H9 (cell line): ENCODE measurements around the gene LEPR. TPM values are rescaled to one million over a fixed set of nuclear protein-coding genes. Genes with fewer than 3 reads are reported as not detected.

ENCODE experiments used
- DNase-seq: peaks from one replicate; pipeline ENCODE4 v3.0.0-alpha.2; 2017
- H2AFZ ChIP-seq: one replicate; pipeline ENCODE4 v1.6.1; 2013; ENCODE audit warnings: mild to moderate bottlenecking, low read length, control low read depth, moderate library complexity
- H2AK5ac ChIP-seq: 2 replicates; pipeline ENCODE4 v1.6.1; 2013; ENCODE audit warnings: low read length, control low read depth, mixed read lengths; ENCODE audit not compliant: insufficient read length
- H2BK120ac ChIP-seq: one replicate; pipeline ENCODE4 v1.6.1; 2013; ENCODE audit warnings: low read depth, mild to moderate bottlenecking, low read length, control low read depth, inconsistent platforms; ENCODE audit not compliant: poor library complexity, severe bottlenecking
- H2BK12ac ChIP-seq: 2 replicates; pipeline ENCODE4 v1.6.1; 2013; ENCODE audit warnings: low read length, control low read depth, mixed read lengths, low read depth; ENCODE audit not compliant: insufficient read length
- H2BK15ac ChIP-seq: 2 replicates; pipeline ENCODE4 v1.6.1; 2013; ENCODE audit warnings: low read depth, low read length, control low read depth
- H2BK20ac ChIP-seq: one replicate; pipeline ENCODE4 v1.6.1; 2013; ENCODE audit warnings: low read depth, mild to moderate bottlenecking, low read length, control low read depth, inconsistent platforms; ENCODE audit not compliant: poor library complexity, severe bottlenecking
- H2BK5ac ChIP-seq: 2 replicates; pipeline ENCODE4 v1.6.1; 2013; ENCODE audit warnings: low read length, control low read depth, mixed read lengths; ENCODE audit not compliant: insufficient read length
- H3K14ac ChIP-seq: 2 replicates; pipeline ENCODE4 v1.6.1; 2013; ENCODE audit warnings: low read length, control low read depth; ENCODE audit not compliant: insufficient read depth
- H3K18ac ChIP-seq: 2 replicates; pipeline ENCODE4 v1.6.1; 2013; ENCODE audit warnings: low read depth, mild to moderate bottlenecking, mixed read lengths, low read length, control low read depth; ENCODE audit not compliant: insufficient read length
- H3K23ac ChIP-seq: 2 replicates; pipeline ENCODE4 v1.6.1; 2013; ENCODE audit warnings: low read length, control low read depth, mixed read lengths, low read depth; ENCODE audit not compliant: insufficient read length
- H3K23me2 ChIP-seq: 2 replicates; pipeline ENCODE4 v1.6.1; 2013; ENCODE audit warnings: low read depth, mild to moderate bottlenecking, mixed read lengths, low read length, control low read depth; ENCODE audit not compliant: insufficient read length, poor library complexity, severe bottlenecking
- H3K27ac ChIP-seq: 2 replicates; pipeline ENCODE4 v1.5.1; 2013; ENCODE audit warnings: low read length, control low read depth, mixed read lengths, low read depth; ENCODE audit not compliant: insufficient read length
- H3K27me3 ChIP-seq: 2 replicates; pipeline ENCODE4 v1.6.1; 2013; ENCODE audit warnings: low read length, control low read depth, inconsistent platforms; ENCODE audit not compliant: insufficient read depth
- H3K4ac ChIP-seq: 2 replicates; pipeline ENCODE4 v1.6.1; 2013; ENCODE audit warnings: low read depth, mild to moderate bottlenecking, control low read depth, inconsistent platforms, low read length, moderate library complexity
- H3K4me1 ChIP-seq: 2 replicates; pipeline ENCODE4 v1.6.1; 2013; ENCODE audit warnings: low read length, control low read depth, inconsistent platforms; ENCODE audit not compliant: insufficient read depth
- H3K4me2 ChIP-seq: 2 replicates; pipeline ENCODE4 v1.6.1; 2013; ENCODE audit warnings: low read length, control low read depth, mixed read lengths; ENCODE audit not compliant: insufficient read length, insufficient read depth
- H3K56ac ChIP-seq: 2 replicates; pipeline ENCODE4 v1.6.1; 2013; ENCODE audit warnings: low read depth, mild to moderate bottlenecking, mixed read lengths, low read length, control low read depth; ENCODE audit not compliant: insufficient read length
- H3K79me1 ChIP-seq: 2 replicates; pipeline ENCODE4 v1.6.1; 2013; ENCODE audit warnings: low read depth, mild to moderate bottlenecking, moderate library complexity, low read length, control low read depth, inconsistent platforms; ENCODE audit not compliant: insufficient read depth, poor library complexity, severe bottlenecking
- H3K79me2 ChIP-seq: 2 replicates; pipeline ENCODE4 v1.6.1; 2013; ENCODE audit warnings: low read length, control low read depth, inconsistent platforms; ENCODE audit not compliant: insufficient read depth
- H3K9ac ChIP-seq: 2 replicates; pipeline ENCODE4 v1.6.1; 2013; ENCODE audit warnings: low read length, control low read depth, mixed read lengths; ENCODE audit not compliant: insufficient read length; ENCODE audit errors: extremely low read depth
- H3K9me3 ChIP-seq: one replicate; pipeline ENCODE4 v1.6.1; 2013; ENCODE audit warnings: low read depth, low read length, inconsistent platforms; ENCODE audit not compliant: control insufficient read depth
- H3T11ph ChIP-seq: one replicate; pipeline ENCODE4 v1.6.1; 2013; ENCODE audit warnings: mild to moderate bottlenecking, low read length, control low read depth, inconsistent platforms
- H4K20me1 ChIP-seq: one replicate; pipeline ENCODE4 v1.6.1; 2013; ENCODE audit not compliant: control insufficient read depth, insufficient read length, insufficient read depth
- H4K5ac ChIP-seq: 2 replicates; pipeline ENCODE4 v1.6.1; 2013; ENCODE audit warnings: low read depth, mild to moderate bottlenecking, mixed read lengths, low read length, control low read depth; ENCODE audit not compliant: insufficient read length
- H4K8ac ChIP-seq: replicated peaks from 2 replicates; pipeline ENCODE4 v1.6.1; 2013; ENCODE audit warnings: low read length, control low read depth, mixed read lengths, low read depth; ENCODE audit not compliant: insufficient read length
- H4K91ac ChIP-seq: 2 replicates; pipeline ENCODE4 v1.6.1; 2013; ENCODE audit warnings: low read depth, mild to moderate bottlenecking, moderate library complexity, mixed read lengths, low read length, control low read depth; ENCODE audit not compliant: insufficient read length
- H3K27ac Mint-ChIP-seq, 3 experiments: 2 replicates in 2 of 3; 3 replicates in 1 of 3; pipeline ENCODE4 v1.8.0; 2020 to 2021; ENCODE audit warnings: mixed read lengths in 3 of 3, mild to moderate bottlenecking in 1 of 3, moderate library complexity in 1 of 3
- H3K27me3 Mint-ChIP-seq: 2 replicates; pipeline ENCODE4 v1.8.0; 2021; ENCODE audit warnings: low read depth, mild to moderate bottlenecking, moderate library complexity, mixed read lengths
- H3K36me3 Mint-ChIP-seq, 3 experiments: 2 replicates in 2 of 3; 3 replicates in 1 of 3; pipeline ENCODE4 v1.8.0; 2020 to 2021; ENCODE audit warnings: low read depth in 3 of 3, mixed read lengths in 3 of 3; ENCODE audit not compliant: insufficient read depth in 1 of 3
- H3K4me1 Mint-ChIP-seq, 2 experiments: 2 replicates each; pipeline ENCODE4 v1.8.0; 2020; ENCODE audit warnings: mixed read lengths in 2 of 2
- H3K4me3 Mint-ChIP-seq, 2 experiments: 2 replicates in 1 of 2; 3 replicates in 1 of 2; pipeline ENCODE4 v1.8.0; 2020 to 2021; ENCODE audit warnings: mild to moderate bottlenecking in 2 of 2, mixed read lengths in 2 of 2, moderate library complexity in 1 of 2
- H3K9me3 Mint-ChIP-seq, 2 experiments: 2 replicates in 1 of 2; 3 replicates in 1 of 2; pipeline ENCODE4 v1.8.0; 2020; ENCODE audit warnings: mild to moderate bottlenecking in 2 of 2, mixed read lengths in 2 of 2, moderate library complexity in 1 of 2
- WGBS: extraction: QIAGEN DNeasy Blood & Tissue Kit; methylation state at CpG from one replicate; pipeline ENCODE4 v1.1.7; 2013; ENCODE audit warnings: missing lambda C conversion rate, low lambda C conversion rate, mixed read lengths; ENCODE audit not compliant: insufficient read length; ENCODE audit errors: extremely low coverage; 5-methylcytosine and 5-hydroxymethylcytosine counted together
- total RNA-seq: library from RNA; stranded (reverse); gene quantifications from 2 replicates; pipeline ENCODE4 v1.2.1, GENCODE V29; 2021
- TF ChIP-seq, protein P1 (sequence below): fragments of 200-600 bp; sonication (generic); conservative IDR thresholded peaks from 3 replicates; pipeline ENCODE4 v1.8.0; 2021; ENCODE audit warnings: antibody characterized with exemption, mild to moderate bottlenecking

LEPR gene
- total RNA-seq, 1 experiment from 2014 or later, result 3.3 TPM

DNA sequence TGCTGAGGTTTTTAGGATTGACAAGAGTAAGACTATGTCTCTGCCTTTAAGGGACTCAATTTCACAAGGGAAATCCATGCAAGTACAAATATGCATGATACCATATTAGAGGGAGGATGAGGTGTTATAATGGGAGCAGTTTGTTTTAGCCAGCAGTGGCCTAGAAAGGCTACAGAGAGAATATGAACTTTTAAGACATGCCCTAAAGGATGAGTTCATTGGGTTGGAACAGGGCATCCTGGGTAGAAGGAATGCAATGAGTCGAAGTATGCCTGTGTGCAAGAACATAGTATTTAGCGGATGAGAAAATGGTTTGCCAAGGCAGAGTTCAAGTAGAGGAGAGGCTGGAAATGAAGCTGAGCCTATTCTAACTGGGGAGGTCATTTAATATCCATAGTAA, 32.6 kb upstream of the LEPR start:
- no CpG with 5 or more reads among the region's 2 CpGs for WGBS

More for the DNA sequence above, 32.6 kb upstream of the LEPR start:
- H4K91ac ChIP-seq, result no peak overlapping the region
- no peak overlapping the region for H3K14ac ChIP-seq
- TF ChIP-seq, protein P1, sequence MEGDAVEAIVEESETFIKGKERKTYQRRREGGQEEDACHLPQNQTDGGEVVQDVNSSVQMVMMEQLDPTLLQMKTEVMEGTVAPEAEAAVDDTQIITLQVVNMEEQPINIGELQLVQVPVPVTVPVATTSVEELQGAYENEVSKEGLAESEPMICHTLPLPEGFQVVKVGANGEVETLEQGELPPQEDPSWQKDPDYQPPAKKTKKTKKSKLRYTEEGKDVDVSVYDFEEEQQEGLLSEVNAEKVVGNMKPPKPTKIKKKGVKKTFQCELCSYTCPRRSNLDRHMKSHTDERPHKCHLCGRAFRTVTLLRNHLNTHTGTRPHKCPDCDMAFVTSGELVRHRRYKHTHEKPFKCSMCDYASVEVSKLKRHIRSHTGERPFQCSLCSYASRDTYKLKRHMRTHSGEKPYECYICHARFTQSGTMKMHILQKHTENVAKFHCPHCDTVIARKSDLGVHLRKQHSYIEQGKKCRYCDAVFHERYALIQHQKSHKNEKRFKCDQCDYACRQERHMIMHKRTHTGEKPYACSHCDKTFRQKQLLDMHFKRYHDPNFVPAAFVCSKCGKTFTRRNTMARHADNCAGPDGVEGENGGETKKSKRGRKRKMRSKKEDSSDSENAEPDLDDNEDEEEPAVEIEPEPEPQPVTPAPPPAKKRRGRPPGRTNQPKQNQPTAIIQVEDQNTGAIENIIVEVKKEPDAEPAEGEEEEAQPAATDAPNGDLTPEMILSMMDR, result no peak
- H4K20me1 ChIP-seq, result no peaks in the 10 kb centered on the region
- no peaks in the 10 kb centered on the region for H3K23me2 ChIP-seq
- DNase-seq, result no peak
- no peak overlapping the region for H3K9ac ChIP-seq
- no peak overlapping the region for H3K18ac ChIP-seq
- Mint-ChIP-seq H3K9me3 (peaks cover 4 to 5% of the 10 kb centered on the region in 2 experiments; a peak in 4 of 5 replicates), H3K4me3 (no peak overlapping the region), H3K27ac (no peak overlapping the region), H3K27me3 (no peaks in the 10 kb centered on the region), H3K4me1 (peaks cover 4 to 14% of the 10 kb centered on the region in 2 experiments), H3K36me3 (peaks cover 4 to 8% (median 5%) of the 10 kb centered on the region in 3 experiments; a peak in 6 of 7 replicates)
- H2AFZ ChIP-seq, result no peak overlapping the region
- no peaks in the 10 kb centered on the region for H3K27me3 ChIP-seq
- H3K79me1 ChIP-seq, result no peaks in the 10 kb centered on the region
- no peak overlapping the region for H3K4ac ChIP-seq
- peaks cover 10% of the 10 kb centered on the region for H3K9me3 ChIP-seq
- H2AK5ac ChIP-seq, result no peak overlapping the region
- no peak overlapping the region for H2BK20ac ChIP-seq
- no peak overlapping the region for H4K5ac ChIP-seq
- H3K79me2 ChIP-seq, result no peaks in the 10 kb centered on the region
- H3T11ph ChIP-seq, result no peak overlapping the region
- no peak overlapping the region for H2BK5ac ChIP-seq
- H3K56ac ChIP-seq, result no peak overlapping the region
- no peak overlapping the region for H3K27ac ChIP-seq
- no peak overlapping the region for H4K8ac ChIP-seq
- no peak overlapping the region for H2BK12ac ChIP-seq
- no peaks in the 10 kb centered on the region for H3K4me1 ChIP-seq
- H3K23ac ChIP-seq, result no peak overlapping the region
- no peak overlapping the region for H3K4me2 ChIP-seq
- H2BK120ac ChIP-seq, result no peak overlapping the region
- H2BK15ac ChIP-seq, result no peak overlapping the region
